Ishikawa (cell line): ENCODE measurements around the gene SLCO3A1.

ENCODE experiments used
- CEBPB ChIP-seq: IDR thresholded peaks from 2 replicates; pipeline ENCODE4 v1.6.1; 2012
- CREB1 ChIP-seq: IDR thresholded peaks from 2 replicates; pipeline ENCODE4 v1.6.1; 2012; ENCODE audit warnings: low read depth
- EP300 ChIP-seq: IDR thresholded peaks from 2 replicates; pipeline ENCODE4 v1.6.1; 2012; ENCODE audit warnings: borderline replicate concordance
- FOXM1 ChIP-seq: IDR thresholded peaks from 2 replicates; pipeline ENCODE4 v1.6.1; 2012; ENCODE audit warnings: low read depth, borderline replicate concordance
- NFIC ChIP-seq: IDR thresholded peaks from 2 replicates; pipeline ENCODE4 v1.6.1; 2012
- RAD21 ChIP-seq: IDR thresholded peaks from 2 replicates; pipeline ENCODE4 v1.6.1; 2012; ENCODE audit warnings: low read depth
- REST ChIP-seq: IDR thresholded peaks from 2 replicates; pipeline ENCODE4 v1.6.1; 2012; ENCODE audit warnings: low read depth, mild to moderate bottlenecking
- TAF1 ChIP-seq: IDR thresholded peaks from 2 replicates; pipeline ENCODE4 v1.6.1; 2012; ENCODE audit warnings: low read depth, mild to moderate bottlenecking
- TCF12 ChIP-seq: IDR thresholded peaks from 2 replicates; pipeline ENCODE4 v1.6.1; 2012; ENCODE audit warnings: low read depth
- TEAD4 ChIP-seq: IDR thresholded peaks from 2 replicates; pipeline ENCODE4 v1.6.1; 2012
- YY1 ChIP-seq: IDR thresholded peaks from 2 replicates; pipeline ENCODE4 v1.6.1; 2012; ENCODE audit warnings: low read depth
- ZBTB7A ChIP-seq: IDR thresholded peaks from 2 replicates; pipeline ENCODE4 v1.6.1; 2012; ENCODE audit warnings: low read depth
- TF ChIP-seq, protein P1 (sequence below): IDR thresholded peaks from 2 replicates; pipeline ENCODE4 v1.6.1; 2012

- no peak for TF ChIP-seq EP300
- TF ChIP-seq RAD21 = no peak
- TF ChIP-seq REST = no peak
- no peak for TF ChIP-seq FOXM1
- TF ChIP-seq NFIC = no peak
- TF ChIP-seq TEAD4 = no peak
- no peak for TF ChIP-seq YY1
- TF ChIP-seq TAF1 = no peak
- TF ChIP-seq ZBTB7A = no peak
- no peak for TF ChIP-seq CREB1
- TF ChIP-seq TCF12 = no peak
- TF ChIP-seq CEBPB = no peak
- TF ChIP-seq, protein P1, sequence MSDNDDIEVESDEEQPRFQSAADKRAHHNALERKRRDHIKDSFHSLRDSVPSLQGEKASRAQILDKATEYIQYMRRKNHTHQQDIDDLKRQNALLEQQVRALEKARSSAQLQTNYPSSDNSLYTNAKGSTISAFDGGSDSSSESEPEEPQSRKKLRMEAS = no peak
Observed at GRCh38 chr15:92112711-92113110, 259.2 kb downstream of the SLCO3A1 start.
